Measurements from ENCODE around the gene TMEM185B. TPM values are rescaled to one million over a fixed set of nuclear protein-coding genes. Genes with fewer than 3 reads are reported as not detected.

Gene TMEM185B
- total and polyA plus RNA-seq, 2 of the 4 experiments (the other 2 are of a cell fraction) = 17.7 to 26.1 TPM

GRCh38 chr2:120219766-120220165, 3.4 kb downstream of the TMEM185B start:
- no peak overlapping the region for H3K14ac ChIP-seq (replicated peaks; ENCODE audit: low read depth, low read length)
- in situ Hi-C loops (cut with MboI; ENCODE audit: low sequenced_read_pairs) (no loop called here), dilution Hi-C loops (cut with HindIII; ENCODE audit: low sequenced_read_pairs, unreplicated experiment) (no loop called here), intact Hi-C loops (cut with micrococcal nuclease) (no loop called here)
- no peak overlapping the region for H2BK20ac ChIP-seq (ENCODE audit: low read depth, low read length)
- H3K4me1 ChIP-seq (ENCODE audit: control insufficient read depth, insufficient read depth, low read length) = peaks cover 12% of the 10 kb centered on the region
- H3K9ac ChIP-seq (ENCODE audit: low read depth, low read length) = no peak overlapping the region
- H4K5ac ChIP-seq (ENCODE audit: low read depth, low read length) = no peak overlapping the region
- H3K27me3 ChIP-seq (ENCODE audit: control insufficient read depth, insufficient read depth, low read length) = no peaks in the 10 kb centered on the region
- H2AK9ac ChIP-seq (replicated peaks; ENCODE audit: low read depth, low read length, poor library complexity) = no peak overlapping the region
- no peak overlapping the region for H2BK15ac ChIP-seq (ENCODE audit: low read depth, low read length)
- H3K27ac ChIP-seq (ENCODE audit: insufficient read depth, low read length) = no peak overlapping the region
- no peak overlapping the region for H3K4me2 ChIP-seq (ENCODE audit: low read depth, low read length)
- H4K8ac ChIP-seq (ENCODE audit: low read depth in 2 of 2, low read length in 2 of 2) = no peak overlapping the region
- TF ChIP-seq CTCF (conservative IDR thresholded peaks at IDR 0.05; ENCODE audit: low read depth, low read length) = no peak
- TF ChIP-seq RFX5 (IDR thresholded peaks at IDR 0.05; ENCODE audit: low read depth, low read length) = no peak
- TF ChIP-seq ELK1 (IDR thresholded peaks at IDR 0.05; ENCODE audit: borderline replicate concordance, low read depth, low read length) = no peak
- TF ChIP-seq POLR2A (IDR thresholded peaks at IDR 0.05; ENCODE audit: low read depth, low read length) = no peak
- TF ChIP-seq USF2 (IDR thresholded peaks at IDR 0.05; ENCODE audit: low read depth, low read length) = no peak
- no peak for TF ChIP-seq FOS (IDR thresholded peaks at IDR 0.05; ENCODE audit: low read depth, low read length)
- no peak for TF ChIP-seq BHLHE40 (IDR thresholded peaks at IDR 0.05; ENCODE audit: low read depth, low read length)
- no peak for TF ChIP-seq MAFK (IDR thresholded peaks at IDR 0.05; ENCODE audit: low read depth, low read length)
- TF ChIP-seq SMC3 (IDR thresholded peaks at IDR 0.05; ENCODE audit: low read depth, low read length) = no peak
- TF ChIP-seq RCOR1 (IDR thresholded peaks at IDR 0.05; ENCODE audit: insufficient replicate concordance, low read length) = no peak
- no peak for TF ChIP-seq MAZ (IDR thresholded peaks at IDR 0.05; ENCODE audit: borderline replicate concordance, low read depth, low read length)
- TF ChIP-seq MXI1 (IDR thresholded peaks at IDR 0.05; ENCODE audit: borderline replicate concordance, low read depth, low read length) = no peak
- no peak for TF ChIP-seq NFE2L2 (IDR thresholded peaks at IDR 0.05; ENCODE audit: low read depth, low read length)
- TF ChIP-seq RAD21 (IDR thresholded peaks at IDR 0.05; ENCODE audit: low read length) = no peak
- TF ChIP-seq CHD1 (IDR thresholded peaks at IDR 0.05; ENCODE audit: low read depth, low read length) = no peak
- no peak for TF ChIP-seq CEBPB (IDR thresholded peaks at IDR 0.05; ENCODE audit: low read depth, low read length)
- H3K4me3 ChIP-seq (ENCODE audit: insufficient read depth, low read depth, low read length) = no peak overlapping the region
- ATAC-seq (ENCODE audit: low read depth) (no peak), DNase-seq (no peak)
- H3K23ac ChIP-seq (ENCODE audit: low read depth, low read length) = no peak overlapping the region
- H3K9me1 ChIP-seq (ENCODE audit: insufficient read depth, low read length) = peaks cover 8% of the 10 kb centered on the region; the same call in 1 of the 2 replicates
- peaks cover 7% of the 10 kb centered on the region; the same call in 1 of the 2 replicates for H3K36me3 ChIP-seq (ENCODE audit: control insufficient read depth, insufficient read depth, low read length)
- ChIA-PET POLR2A (ENCODE audit: unreplicated experiment) (no interaction called here), CTCF (interaction anchor here (1.1 kb wide), 1 partner anchor 93 kb away, joined by 3 read pairs; no protein-coding TSS in a partner anchor)
- H2BK5ac ChIP-seq (ENCODE audit: low read depth, low read length, poor library complexity, severe bottlenecking) = no peak overlapping the region
- no peak overlapping the region for H3K56ac ChIP-seq (ENCODE audit: extremely low read depth, insufficient read depth, low read length)
- H3K79me1 ChIP-seq (ENCODE audit: low read depth in 1 of 2, low read length in 2 of 2) = peaks cover 27 to 38% of the 10 kb centered on the region in 2 experiments
- H2AFZ ChIP-seq (replicated peaks; ENCODE audit: low read length, poor library complexity) = no peak overlapping the region
- H3K4ac ChIP-seq (ENCODE audit: low read depth, low read length) = no peak overlapping the region
- no TSS peak for BruUV-seq (replicated peaks)
- H2AK5ac ChIP-seq (ENCODE audit: low read depth, low read length) = no peak overlapping the region
- H2BK120ac ChIP-seq (ENCODE audit: low read depth, low read length) = no peak overlapping the region
- no CpG with 5 or more reads among the region's 5 CpGs for WGBS, 2 experiments (ENCODE audit: extremely low coverage in 2 of 2, insufficient read length in 1 of 2)
- H3K9me3 ChIP-seq (ENCODE audit: control insufficient read depth, insufficient read depth, low read length) = peaks cover 7% of the 10 kb centered on the region
- H4K91ac ChIP-seq (ENCODE audit: insufficient read depth, low read depth, low read length) = no peak overlapping the region
- no peak overlapping the region for H3K18ac ChIP-seq (ENCODE audit: low read depth, low read length)
- H4K20me1 ChIP-seq (ENCODE audit: insufficient read depth, low read length) = no peaks in the 10 kb centered on the region

Measured in IMR-90 (cell line).